DMS114 treated with DMSO at 0.1 percent for 48 hours (cell line): Measurements from ENCODE around the gene NBAS.
"Not testable (repeated sequence)": the region's sequence is repeated elsewhere in the genome, so short reads cannot be mapped to it uniquely, and the experiment has no call there.

Experiments used
- DNase-seq: peaks from one replicate; lab custom pipeline; 2025; ENCODE audit not compliant: unreplicated experiment; lab: John Stamatoyannopoulos, UW

NBAS gene

DNA sequence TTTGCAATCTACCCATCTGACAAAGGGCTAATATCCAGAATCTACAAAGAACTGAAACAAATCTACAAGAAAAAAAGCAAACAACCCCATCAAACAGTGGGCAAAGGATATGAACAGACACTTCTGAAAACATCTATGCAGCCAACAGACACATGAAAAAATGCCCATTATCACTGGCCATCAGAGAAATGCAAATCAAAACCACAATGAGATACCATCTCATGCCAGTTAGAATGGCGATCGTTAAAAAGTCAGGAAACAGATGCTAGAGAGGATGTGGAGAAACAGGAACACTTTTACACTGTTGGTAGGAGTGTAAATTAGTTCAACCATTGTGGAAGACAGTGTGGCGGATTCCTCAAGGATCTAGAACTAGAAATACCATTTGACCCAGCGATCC, 239.7 kb downstream of the NBAS start:
- DNase-seq: not testable (repeated sequence)

- no peak for DNase-seq
Observed at GRCh38 chr2:15316370-15316814, 244.7 kb downstream of the NBAS start.

DNA sequence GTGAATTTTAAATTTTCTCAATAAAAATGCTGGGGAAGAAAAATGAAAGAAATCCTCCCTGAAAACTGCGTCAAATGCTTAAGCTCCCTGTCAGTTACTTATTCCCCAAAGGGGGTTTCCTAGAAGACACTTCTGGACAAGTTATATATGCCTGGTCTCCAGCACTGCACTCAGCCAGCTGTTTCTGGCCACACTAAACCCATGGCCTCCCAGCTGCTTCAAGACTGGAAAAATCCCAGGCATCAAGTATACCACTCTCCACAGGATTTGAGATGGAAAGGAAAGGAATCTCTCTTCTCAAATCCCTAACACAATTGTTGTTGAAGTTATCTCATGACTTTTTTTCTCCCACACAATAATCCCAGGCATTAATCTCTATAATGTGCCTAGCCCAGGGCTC, 245.7 kb downstream of the NBAS start:
- no peak for DNase-seq

GRCh38 chr2:15313657-15314056, 247.5 kb downstream of the NBAS start:
- no peak for DNase-seq

- DNase-seq: no peak
Observed at GRCh38 chr2:15311926-15312325, 249.2 kb downstream of the NBAS start.

DNA sequence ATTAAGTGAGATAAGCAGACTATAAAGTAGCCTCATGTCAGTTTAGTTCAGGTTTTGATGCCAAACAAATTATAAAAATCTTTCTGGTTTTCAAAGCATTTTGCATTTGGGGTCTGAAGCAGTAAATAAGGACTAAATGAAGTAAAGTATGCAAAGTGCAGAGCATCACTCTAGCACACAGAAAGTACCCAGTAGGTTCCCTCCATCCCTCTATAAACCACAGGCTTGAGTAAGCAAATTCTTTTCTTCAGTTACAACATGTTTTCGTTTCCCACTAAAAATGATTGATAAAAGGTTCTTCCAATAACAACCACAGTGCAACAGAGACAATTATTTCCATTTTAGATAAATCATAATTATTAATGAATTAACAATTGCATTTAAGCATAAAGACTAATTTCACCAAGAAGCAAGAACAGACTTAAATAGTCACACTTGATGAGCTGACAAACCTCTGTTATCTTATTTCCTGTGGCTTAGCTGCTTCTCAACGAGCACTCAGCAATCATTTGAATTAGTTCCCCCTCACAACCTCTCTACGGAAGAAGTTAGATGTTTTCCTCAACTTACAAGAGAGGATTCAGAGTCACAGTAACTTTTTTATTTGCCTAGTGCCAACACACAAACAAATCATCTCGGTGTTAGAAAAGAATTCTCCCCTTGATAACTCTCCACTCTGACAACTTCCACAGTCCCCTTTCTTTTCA, 249.8 kb downstream of the NBAS start:
- no peak for DNase-seq

- no peak for DNase-seq
Observed at GRCh38 chr2:15307526-15307925, 253.6 kb downstream of the NBAS start.

GRCh38 chr2:15306706-15307105, 254.4 kb downstream of the NBAS start:
- DNase-seq: no peak

GRCh38 chr2:15303874-15304273, 257.3 kb downstream of the NBAS start:
- no peak for DNase-seq

DNA sequence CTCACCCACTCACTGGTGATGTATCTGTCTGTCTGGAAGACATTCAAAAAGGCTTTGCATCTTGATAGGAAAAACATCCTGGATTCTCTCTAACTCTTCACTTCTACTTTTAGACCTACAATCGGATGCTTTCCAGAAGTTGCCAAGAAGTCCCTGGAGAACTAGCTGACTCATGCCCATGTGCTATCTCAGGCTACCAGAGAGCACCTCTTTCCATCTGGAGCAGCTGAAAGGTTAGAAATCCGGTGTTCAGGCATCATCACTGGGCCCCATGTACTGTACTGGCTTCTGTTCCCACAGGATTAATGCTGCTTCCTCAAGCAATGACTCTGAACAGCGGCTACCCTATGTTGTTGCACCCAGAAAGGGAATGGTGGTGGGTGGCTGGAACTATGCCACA, 259.0 kb downstream of the NBAS start:
- DNase-seq: no peak

GRCh38 chr2:15300624-15301573, 260.2 kb downstream of the NBAS start:
- DNase-seq: no peak

GRCh38 chr2:15299904-15300520, 261.1 kb downstream of the NBAS start:
- no peak for DNase-seq

DNA sequence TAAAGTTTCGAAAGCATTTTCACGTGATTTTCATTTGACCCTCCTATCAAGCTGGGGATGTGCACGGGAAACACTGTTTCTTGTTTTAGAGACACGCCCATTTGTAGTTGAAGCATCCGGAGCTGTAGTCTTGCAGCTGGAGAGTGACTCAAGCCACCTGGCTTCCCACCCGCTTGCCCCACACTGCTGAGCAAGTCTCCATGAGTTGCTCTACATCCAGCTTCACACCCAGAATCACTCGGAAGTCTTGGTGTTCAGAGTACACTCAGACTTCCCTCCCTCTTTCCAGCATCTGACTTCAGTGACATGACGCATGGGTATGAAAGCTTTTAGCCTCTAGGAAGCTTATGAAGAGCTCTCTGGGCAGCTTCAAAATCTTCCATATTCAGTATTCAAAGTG, 262.4 kb downstream of the NBAS start:
- DNase-seq: no peak

DNA sequence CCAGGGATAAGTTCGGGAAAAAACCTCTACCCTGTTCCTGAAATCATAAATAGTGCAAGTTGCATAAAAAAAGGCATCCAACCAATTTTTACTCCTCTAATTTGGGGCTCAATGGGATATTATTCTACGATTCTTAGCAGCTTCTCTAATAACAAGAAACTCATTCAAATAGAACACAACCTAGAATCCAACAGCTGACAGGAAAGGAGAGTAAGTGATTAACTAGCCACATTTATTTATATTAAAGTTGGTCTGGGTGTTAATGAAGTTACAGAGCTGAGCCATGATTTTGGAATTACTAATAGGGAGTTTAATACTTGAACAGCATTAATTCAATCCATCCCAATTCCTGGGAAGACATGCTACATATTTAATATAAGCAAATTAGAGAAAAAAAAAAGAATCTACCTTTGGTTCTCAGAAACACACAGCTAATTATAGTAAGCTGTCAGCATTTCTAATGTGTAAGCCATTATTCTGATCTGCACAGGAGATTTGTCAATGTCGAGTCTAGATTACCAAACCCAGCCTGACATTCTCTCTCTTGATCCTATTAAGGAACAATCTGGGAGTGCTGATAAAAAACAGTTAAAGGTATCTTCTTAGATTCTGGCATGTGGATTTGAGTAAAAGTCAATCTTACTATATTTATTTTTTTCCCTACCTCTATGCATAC, 267.7 kb downstream of the NBAS start:
- DNase-seq: no peak

DNA sequence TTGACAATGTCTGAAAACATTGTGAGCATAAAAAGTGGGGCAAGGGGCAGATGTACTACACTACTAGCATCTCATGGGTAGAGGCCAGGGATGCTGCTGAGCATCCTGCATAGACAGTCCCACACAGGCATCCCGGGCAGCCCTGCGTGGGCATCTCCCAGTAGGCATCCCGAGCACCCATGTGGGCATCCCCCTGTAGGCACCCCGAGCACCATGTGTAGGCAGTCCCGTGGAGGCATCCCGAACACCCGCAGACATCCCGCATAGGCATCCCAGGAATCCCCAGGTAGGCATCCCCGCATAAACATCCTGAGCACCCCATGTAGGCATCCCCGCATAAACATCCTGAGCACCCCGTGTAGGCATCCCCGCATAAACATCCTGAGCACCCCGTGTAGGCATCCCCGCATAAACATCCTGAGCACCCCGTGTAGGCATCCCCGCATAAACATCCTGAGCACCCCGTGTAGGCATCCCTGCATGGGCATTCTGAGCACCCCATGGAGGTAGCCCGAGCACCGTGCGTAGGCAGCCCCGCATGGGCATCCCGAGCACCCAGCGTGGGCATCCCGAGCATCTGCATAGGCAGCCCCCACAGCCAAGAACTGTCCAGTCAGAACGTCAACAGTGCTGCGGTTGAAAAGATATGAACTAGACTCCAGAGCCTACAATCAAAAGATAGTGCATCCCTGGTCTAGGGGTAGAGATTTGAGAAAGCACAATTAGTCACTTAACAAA, 273.5 kb downstream of the NBAS start:
- DNase-seq: no peak

GRCh38 chr2:15284614-15285013, 276.5 kb downstream of the NBAS start:
- DNase-seq: no peak

GRCh38 chr2:15281681-15282080, 279.5 kb downstream of the NBAS start:
- no peak for DNase-seq

DNA sequence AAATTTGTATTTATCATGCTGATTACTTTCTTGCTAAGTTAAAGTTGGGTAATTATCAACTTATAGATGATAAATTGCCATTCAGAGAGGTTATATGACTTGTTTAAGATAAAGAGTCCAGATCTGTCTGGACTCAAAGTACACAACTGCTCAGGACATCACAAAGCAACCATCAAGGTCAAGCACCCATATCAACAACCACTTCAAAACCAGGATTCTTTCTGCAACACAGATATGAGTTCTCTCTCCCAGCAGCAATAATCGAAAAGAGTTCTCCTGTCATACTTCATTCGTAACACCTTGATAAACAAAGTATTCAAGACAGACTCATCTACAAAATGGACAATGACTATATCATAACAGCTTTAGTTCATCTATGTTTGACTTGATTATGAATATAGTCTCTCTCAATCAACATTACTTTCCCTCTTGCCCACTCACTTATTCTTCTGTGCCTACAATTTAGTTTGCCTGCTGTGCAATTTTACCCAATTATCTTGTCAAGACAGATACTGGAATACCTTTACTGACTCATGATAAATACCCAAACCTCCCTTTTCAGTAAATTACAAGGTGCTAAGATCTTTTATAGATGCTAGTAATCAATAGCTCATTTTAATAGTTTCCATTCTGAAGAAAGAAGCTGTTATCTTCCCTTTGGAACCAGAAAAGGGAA, 281.8 kb downstream of the NBAS start:
- DNase-seq: no peak

DNA sequence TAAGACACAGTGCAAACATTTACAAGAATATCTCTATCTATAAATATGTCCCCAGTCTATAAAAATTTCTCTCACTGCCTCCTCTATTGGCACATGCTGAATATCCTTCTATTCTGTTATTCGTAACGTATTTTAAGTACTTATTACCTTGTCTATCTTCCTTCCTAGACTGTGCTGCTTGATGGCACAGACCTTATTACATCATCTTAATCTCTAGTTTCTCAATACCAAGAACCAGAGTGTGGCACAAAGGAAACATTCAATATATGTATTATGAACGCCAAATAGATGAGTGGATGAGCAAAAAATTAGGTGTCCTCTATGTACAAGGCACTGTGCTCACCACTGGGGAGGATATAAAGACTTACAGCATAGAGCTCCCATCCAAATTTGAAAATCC, 282.8 kb downstream of the NBAS start:
- DNase-seq: no peak

- DNase-seq: no peak
Observed at GRCh38 chr2:15275346-15275745, 285.8 kb downstream of the NBAS start.
